COLO668 (cell line): ENCODE measurements around the gene KPNA3.
"Not testable (repeated sequence)": the region's sequence is repeated elsewhere in the genome, so short reads cannot be mapped to it uniquely, and the experiment has no call there.

Source experiments
- DNase-seq: peaks from one replicate; lab custom pipeline; 2025; ENCODE audit not compliant: unreplicated experiment; lab: John Stamatoyannopoulos, UW

Gene KPNA3

DNA sequence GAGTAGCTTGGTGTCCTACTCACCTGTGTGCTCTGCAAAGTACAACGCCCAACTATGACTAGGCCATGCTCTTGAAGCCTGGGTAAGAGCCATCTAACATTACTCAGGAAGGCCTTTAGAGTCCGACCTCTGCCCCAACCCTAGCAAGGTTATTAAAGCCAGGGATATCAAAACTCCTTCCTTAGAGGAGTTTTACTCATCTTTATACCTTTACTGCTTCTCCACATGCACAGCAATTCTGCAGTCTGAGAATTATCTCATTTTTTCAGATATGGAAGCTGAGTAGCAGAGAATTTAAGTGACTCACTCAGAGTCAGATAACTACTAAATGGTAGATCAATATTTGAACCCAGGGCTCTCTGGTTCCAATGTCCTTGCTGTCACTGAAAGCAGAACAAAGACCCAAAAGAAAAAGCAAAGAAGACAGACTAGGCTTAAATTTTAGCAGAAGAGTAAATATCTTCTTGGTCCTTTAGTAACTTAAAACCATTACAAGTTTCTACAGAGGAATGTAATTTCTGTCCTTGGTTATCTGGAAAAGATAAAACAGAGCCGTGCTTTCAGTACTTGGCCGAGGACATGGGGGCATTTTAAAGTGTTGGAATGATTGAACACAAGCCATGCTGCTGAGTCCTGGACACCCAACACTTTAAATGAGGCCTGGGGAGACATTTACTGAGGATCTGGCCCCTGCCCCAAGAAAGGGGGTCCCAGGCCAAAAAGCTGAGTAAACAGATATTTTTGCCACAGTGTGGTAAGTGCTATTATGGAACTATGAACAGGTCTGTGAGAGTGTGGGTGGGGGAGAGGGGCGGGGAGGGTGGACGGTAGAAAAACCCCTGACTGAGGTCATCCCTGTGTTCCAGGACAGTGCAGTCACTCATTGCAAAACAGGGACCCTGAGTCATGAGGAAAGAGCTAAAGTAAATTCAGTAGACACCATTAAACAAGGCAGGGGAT is 18.4 kb upstream of the KPNA3 start:
- no peak for DNase-seq

DNA sequence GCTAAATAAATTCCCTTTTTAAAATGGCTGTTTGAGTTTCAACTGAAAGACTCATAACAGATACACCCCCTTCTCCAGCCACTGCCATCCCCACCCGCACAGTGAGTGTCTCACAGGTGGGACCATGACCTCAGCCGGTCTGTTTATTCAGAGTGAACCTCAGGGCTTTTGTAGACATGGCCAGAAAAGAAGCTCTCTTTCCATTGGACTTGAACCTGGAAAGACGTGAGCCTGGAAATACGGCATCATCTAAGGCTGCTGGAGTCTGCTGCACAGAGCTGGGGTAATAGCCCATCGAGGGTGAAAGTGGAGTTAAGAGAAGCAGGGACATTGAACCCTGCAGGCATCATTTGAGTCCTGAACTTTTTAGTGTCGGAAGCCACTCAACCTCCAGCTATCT is 15.2 kb upstream of the KPNA3 start:
- DNase-seq = no peak

DNA sequence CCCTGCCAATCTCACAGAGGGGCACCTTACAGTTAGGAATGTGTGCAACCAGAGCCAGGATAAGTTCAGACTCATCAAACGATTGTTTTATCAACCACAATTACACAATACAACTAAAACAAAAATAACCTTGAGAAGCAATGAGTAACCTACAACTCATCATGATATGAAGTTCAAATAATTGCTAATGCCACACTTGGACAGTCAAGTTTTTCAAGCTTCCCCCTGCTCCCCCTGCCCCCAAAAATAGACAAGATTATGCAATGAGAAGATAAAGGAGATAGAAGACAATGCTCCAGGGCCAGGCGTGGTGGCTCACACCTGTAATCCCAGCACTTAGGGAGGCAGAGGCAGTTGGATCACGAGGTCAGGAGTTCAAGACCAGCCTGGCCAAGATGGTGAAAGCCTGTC is 13.6 kb upstream of the KPNA3 start:
- no peak for DNase-seq

DNA sequence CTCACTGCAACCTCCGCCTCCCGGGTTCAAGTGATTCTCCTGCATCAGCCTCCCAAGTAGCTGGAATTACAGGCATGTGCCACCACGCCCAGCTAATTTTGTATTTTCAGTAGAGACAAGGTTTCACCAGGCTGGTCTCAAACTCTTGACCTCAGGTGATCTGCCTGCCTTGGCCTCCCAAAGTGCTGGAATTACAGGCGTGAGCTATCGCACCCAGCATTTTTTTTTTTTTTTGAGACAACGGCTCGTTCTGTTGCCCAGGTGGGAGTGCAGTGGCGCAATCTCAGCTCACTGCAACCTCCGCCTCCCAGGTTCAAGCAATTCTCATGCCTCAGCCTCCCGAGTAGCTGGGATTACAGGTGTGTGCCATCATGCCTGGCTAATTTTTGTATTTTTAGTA is 10.6 kb upstream of the KPNA3 start:
- not testable (repeated sequence) for DNase-seq

DNA sequence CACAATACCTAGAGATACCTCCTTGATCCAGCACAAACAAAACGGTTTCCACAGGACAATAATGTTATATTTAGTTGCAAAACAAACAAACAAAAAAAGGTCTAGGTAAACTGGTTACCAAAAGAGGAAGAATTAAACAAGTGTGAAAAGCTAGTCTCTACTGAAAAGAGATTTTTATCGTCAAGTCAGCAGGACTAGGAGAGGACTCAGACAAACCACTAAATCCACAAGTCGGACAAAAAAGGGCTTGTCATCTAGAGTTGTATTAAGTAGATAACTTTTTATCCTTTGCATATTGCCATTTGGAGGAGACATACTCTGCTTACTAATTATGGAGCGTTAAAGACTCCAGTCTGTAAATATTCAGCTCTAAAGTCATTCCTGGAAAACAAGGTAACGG is 9.9 kb upstream of the KPNA3 start:
- DNase-seq = no peak

DNA sequence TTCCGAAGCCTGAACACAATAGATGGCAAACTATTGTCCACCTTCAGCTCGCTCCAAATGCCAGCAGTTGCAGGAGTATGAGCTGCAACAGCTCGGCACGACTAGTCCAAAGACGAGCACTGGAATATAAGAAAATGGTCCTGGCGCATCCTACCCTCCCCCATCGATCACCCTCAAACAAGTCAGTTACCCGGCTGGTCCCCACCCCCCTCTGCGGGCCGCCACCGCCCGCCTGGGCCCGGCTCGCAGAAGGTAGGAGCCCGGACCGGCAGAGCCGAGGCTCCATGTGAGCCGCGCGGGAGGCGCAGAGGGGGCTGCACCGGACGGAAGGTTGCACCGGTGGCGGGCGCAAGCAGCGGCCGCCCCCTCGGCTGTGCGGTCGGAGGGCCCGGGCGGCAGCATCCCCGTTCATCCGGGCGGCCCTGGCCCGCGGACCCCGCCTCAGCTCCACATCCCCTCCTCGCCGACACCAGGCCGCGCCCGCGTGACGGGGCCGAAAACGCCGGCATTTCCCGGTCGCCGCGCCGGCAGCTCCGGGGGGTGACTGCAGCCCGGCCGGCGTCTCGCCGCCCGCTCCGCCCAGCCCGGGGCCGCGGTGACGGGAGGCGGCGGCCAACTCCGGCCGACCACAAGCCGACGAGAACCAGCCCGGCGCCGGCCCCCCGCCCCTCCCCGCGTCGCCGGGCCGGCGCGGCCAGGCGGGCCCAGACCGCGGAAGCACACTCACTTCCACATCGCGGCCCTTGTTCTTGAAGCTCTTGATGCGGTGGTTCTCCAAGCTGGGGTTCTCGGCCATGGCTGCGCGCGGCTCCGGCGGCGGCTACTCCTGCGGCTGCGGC is 552 bp downstream of the KPNA3 start:
- DNase-seq = peak; percentile 89

DNA sequence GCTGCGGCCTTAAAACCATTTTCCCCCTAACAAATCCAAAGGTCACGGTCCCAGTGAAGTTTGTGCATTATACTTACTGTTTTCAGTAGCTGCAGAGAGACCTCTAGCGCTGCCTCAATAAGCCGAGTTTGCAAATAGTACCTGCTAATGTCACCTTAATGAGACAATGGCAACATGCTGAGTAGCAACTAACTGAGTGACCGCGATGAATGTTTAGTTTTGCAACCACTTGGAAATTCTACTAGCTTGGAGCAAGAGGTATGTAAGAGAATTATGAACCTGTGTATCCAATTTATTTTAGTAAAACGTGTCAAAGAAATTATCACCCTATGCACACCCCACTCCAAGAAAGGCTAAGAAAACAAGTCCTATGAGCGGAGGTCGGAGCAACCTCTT is 1.2 kb downstream of the KPNA3 start:
- DNase-seq = peak; percentile 36

DNA sequence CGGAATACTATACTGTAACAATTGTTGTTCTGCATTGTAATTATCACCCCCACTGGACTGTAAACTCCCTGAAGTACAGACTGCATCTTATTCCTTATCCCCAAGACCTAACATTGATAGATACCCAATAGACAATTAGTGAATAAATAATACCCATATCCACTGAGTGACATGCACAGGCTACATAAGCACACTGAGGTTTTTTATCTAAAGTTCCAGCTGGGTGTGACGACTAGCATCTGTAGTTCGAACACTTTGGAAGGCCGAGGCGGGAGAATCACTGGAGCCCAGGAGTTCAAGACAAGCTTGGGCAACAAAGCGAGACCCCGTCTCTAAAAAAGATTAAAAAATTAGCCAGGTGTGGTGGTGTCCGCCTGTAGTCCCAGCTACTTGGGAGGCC is 2.5 kb downstream of the KPNA3 start:
- no peak for DNase-seq

DNA sequence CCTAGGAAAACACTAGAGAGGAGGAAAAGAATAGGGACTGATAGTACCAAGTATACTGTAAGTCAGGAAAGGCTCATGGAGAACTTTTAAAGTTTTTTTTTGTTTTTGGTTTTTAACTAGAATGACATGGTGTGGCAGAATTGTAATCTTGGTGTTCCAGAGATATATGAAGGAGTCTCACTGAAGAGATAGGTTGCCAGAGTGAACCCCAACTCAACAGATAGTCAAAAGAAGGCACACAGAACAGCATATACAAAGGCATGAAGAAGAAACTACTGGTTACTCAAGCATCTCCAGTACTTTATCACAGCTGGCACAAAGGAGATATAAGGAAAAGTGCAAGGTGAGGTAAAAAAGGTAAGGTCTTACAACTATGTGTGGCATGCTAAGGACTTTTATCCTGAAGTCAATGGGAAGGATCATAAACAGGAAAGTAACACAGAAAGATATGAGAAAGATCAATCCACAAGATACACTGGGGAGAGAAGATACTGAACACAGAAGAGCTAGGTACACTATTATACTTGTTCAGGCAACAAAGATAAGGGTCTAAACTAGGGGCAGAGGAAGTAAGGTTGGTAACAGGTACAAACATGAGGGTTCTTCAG is 6.0 kb downstream of the KPNA3 start:
- no peak for DNase-seq

DNA sequence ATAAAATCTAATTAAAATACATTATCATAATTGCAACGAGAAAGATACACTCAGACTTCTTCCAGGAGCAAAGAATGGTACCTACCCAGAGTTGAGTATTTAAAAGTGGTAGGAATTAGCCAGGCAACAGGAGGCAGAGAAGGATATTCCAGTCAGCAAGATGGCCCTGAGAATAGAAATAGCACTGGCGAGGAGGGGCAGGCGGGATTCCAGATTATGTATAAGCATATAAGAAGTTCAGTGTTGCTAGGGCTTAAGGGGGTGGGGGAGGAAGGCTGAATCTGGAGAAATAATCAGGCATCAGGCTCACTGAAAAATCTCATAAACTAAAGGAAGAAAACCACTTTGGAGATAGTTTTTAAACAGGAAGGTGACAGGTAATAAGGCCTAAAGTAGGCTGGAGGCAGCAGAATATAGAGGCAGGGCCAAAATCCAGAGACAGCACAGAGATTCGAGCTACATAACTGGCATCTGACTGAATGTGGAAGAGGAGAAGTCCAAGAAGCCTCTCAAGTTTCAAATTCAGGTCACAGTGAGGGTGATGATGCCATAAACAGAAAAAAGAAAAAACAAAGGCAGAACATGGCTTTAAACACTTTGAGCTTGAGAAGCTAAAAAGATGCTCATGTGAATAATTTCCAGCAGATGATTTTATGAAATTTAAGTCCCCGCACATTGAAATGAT is 7.5 kb downstream of the KPNA3 start:
- DNase-seq = no peak

DNA sequence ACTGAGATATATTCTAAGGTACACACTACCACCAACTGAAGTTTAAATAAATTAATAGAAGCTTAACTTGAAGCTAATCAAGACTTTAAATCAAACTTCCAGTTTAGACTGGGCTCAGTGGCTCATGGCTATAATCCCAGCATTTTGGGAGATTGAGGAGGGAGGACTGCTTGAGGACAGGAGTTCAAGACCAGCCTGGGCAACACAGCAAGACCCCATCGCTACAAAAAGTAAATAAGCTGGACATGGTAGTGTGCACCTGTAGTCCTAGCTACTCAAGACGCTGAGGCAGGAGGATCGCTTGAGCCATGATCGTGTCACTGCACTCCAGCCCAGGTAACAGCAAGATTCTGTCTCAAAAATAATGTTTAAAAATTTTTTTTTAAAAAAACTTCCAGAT is 8.6 kb downstream of the KPNA3 start:
- DNase-seq = no peak

DNA sequence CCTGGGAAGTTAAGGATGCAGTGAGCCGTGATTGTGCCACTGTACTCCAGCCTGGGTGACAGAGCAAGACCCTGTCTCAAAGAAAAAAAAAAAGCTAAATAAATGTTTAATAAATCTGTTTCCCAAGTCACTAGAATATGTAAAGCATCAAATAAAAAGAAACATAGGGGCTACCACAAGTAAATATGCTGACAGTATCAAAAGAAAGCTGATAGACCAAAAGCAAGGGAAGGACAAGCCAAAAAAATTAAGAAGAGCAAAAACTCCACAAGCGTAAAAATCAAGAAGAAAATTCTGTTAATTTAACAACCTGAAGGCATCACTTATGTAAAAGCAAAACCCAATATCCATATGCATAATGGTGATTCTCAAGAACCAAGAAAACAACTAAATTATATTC is 9.7 kb downstream of the KPNA3 start:
- DNase-seq = no peak

DNA sequence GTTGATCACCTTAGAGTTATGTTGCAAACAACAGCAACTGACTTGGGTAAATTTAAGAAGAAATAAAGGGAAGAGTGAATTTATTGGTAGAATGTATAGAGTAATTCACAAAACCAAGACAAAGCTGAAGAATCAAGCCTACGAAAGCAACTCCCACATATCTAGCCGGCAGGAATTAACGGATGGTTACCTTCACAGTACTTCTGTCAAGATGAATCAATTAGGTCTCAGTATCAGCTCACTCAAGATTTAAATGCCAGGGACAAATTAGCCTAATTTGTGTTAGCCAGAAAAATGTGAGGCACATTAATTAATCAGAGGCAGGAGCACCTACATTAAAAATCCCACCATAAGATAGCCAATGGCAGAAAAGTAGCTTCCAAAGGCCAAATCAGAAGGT is 10.7 kb downstream of the KPNA3 start:
- DNase-seq = no peak

DNA sequence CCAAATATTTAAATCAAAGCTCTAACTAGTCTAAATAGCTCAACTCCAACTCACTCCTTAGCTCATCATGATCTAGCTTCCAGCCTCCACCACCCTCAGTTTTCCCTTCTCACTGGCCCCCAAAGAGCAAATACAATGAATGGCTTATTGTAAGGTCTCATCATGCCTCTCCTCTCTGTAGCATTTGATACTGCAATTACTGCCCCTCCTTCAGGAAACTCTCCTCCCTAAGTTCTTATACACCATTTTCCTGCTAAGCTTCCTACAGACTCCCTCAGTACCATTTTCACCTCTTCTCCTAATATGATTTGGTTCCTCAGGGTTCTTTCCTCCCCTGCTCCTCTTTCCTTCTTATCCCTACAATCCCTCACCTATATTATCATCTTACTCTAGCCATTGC is 12.8 kb downstream of the KPNA3 start:
- DNase-seq = no peak

DNA sequence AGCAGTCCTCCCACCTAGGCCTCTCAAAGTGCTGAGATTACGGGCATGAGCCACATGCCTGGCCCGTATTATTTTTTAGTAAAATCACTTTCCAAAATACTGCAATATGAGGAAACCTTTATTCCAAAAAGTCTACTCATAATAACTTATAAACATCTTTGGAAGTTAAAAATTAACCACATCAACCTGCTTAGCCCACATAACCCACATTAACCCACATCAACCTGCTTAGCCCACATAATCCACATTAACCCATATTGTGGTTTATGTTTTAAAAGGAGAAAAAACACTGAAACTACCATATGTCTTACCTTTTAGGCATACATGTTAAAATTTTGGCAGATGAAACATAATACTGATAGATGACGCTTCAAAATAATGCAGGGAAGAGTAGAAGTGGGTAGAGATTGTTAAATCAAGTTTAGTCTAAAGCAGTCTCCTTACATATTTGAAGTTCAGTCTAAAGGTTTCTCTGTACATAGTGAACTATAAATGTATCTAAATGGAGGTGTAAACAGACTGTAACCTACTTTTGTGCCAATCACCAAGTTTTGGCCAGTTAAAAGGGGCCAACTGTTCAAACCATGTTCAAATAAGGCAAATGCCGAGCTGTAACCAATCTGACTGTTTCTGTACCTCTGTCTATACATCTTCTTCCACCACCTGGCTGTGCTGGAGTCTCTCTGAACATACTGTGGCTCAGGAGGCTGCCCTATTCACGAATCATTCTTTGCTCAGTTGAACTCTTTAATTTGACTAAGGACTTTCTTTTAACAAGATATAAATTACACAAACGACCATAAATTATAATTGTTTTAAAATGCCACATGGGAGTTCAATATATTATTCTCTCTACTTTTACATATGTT is 14.5 kb downstream of the KPNA3 start:
- DNase-seq = no peak

DNA sequence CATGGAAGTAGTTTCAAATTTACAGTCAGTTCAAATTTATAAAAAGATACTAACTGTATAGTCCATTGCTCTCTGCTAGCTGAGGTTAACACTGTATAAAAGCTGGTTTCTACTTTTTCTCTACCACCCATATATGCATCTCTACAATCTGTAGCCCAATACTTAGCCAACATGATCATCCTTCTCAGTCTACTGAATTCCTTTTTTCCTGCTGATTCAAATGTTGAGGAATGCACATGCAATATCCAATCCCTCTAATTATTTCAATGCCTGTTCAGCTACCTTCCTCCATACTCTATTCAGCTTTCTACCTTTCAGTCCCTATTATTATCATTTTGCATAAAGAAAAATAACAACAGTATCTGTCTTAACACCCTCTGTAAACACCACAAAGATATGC is 15.6 kb downstream of the KPNA3 start:
- no peak for DNase-seq

DNA sequence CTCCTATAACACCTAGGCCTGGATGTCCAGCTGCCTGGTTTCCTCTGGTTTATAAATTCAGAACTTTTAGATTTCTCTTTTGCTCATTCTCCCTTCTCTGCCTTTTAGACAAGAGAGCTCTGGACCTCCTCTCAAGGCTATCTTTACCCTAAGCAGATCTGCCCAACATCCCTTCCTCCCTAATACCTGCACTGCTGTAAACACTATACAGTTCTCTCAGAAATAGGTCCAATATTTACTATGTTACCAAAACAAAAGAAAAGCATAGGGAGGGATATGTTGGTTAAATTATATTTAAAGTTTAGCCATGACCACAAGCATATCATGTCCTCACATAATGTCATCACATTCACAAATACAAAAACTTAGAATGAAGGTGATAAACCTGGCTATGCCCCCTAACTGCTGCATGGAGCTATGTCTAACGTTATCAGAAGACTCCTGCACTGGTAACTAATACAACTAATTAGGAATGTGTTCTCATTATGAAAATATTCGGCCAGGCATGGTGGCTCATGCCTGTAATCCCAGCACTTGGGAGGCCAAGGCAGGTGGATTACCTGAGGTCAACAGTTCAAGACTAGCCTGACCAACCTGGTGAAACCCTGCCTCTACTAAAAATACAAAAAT is 18.0 kb downstream of the KPNA3 start:
- DNase-seq = no peak

DNA sequence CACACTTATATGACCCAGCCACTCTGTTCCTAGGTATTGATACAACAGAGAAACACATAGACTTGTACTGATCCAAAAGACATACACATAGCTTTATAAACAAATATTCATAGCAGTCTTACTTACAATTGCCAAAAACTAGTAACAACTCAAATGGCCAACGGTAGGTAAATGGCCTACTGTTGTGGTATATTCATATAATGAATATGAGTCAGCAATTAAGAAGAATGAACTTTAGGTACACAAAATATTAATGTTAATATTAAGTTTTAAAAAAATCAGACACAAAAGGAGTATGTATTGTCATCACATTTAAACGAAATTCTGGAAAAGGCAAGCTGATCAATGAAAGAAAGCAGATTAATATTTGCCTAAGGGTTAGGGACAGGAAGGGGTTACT is 19.7 kb downstream of the KPNA3 start:
- DNase-seq = no peak

DNA sequence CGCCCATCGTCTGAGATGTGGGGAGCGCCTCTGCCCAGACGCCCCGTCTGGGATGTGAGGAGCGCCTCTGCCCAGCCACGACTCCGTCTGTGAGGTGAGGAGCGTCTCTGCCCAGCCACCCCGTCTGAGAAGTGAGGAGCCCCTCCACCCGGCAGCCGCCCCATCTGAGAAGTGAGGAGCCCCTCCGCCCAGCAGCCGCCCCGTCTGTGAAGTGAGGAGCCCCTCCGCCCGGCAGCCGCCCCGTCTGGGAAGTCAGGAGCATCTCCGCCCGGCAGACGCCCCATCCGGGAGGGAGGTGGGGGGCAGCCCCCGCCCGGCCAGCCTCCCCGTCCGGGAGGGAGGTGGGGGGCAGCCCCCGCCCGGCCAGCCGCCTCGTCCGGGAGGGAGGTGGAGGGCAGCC is 30.7 kb downstream of the KPNA3 start:
- DNase-seq = not testable (repeated sequence)

DNA sequence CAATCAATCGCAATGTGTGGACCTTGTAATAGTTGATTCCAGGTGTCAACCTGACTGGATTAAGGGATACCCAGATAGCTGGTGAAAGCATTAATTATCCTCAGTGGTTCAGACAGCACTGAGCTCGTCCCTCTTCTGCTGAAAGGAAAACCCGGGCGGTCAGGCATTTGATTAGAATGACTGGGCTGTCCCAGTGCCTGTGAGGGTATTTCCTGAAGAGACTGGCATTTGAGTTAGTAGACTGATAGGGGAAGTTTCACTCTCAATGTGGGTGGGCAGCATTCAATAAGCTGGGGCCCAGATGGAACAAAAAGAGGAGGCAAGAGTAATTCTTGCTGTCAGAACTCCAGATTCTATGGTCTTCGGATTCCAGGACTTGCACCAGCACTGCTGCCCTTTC is 31.9 kb downstream of the KPNA3 start:
- DNase-seq = no peak
